ENCODE measurements around the gene EIF2B2. TPM values are rescaled to one million over a fixed set of nuclear protein-coding genes. Genes with fewer than 3 reads are reported as not detected.

EIF2B2 gene
- total and polyA plus RNA-seq, 9 of the 15 experiments (the other 6 are each of a cell fraction or from before 2014, with no cell fraction given): 10.6 to 94.1 (median 38.9) TPM

DNA sequence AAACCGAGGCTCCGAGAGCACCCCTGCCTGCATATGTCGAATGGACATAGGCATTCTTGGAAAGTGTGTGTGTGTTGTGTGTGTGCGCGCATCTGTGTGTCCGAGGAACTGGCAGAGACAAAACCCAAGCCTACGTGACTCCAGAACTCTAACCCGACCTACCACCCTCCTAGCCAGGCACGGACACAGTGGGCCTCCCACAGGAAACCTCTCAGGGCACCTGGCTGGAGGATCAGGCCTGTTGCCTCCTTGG is 46.8 kb upstream of the EIF2B2 start:
- intact Hi-C loops (cut with micrococcal nuclease): no loop called here
- ChIA-PET POLR2A (interaction anchor here (1.3 kb wide), 1 partner anchor 9 kb away, joined by 8 read pairs; no protein-coding TSS in a partner anchor), CTCF (ENCODE audit: low intra/inter-chr PET ratio) (no interaction called here)
- H3K36me3 ChIP-seq (ENCODE audit: control insufficient read depth, insufficient read depth, low read length): no peaks in the 10 kb centered on the region
- DNase-seq (ENCODE audit: extremely low read depth in 1 of 4, low spot score in 3 of 4): no peak
- no peak for ATAC-seq
- no peak overlapping the region for H3K27ac ChIP-seq (ENCODE audit: extremely low read depth, low read depth, low read length)
- no peaks in the 10 kb centered on the region for H3K9me1 ChIP-seq (ENCODE audit: control insufficient read depth, insufficient read depth, low read length)
- no peaks in the 10 kb centered on the region for H4K20me1 ChIP-seq (replicated peaks; ENCODE audit: control insufficient read depth, insufficient read depth, low read length)
- 76% methylated on average over 4 of the region's 9 CpGs for WGBS (ENCODE audit: insufficient coverage, low coverage, missing lambda C conversion rate)
- H3K9ac ChIP-seq (ENCODE audit: insufficient read depth in 1 of 2, low read depth in 2 of 2, low read length in 2 of 2): peak overlapping the region; percentile 34 to 87; a peak in 3 of 4 replicates
- 0 out of 2 replicates have a peak overlapping the region, but pooled peaks have one; percentile 43 for H3K4me3 ChIP-seq
- in situ Hi-C loops (cut with MboI): no loop called here
- no peaks in the 10 kb centered on the region for H3K27me3 ChIP-seq (ENCODE audit: control insufficient read depth in 2 of 2, insufficient read depth in 2 of 2, low read length in 2 of 2)
- H2AFZ ChIP-seq (ENCODE audit: low read depth, low read length): peak overlapping the region; percentile 72; the same call in 1 of the 2 replicates
- no peaks in the 10 kb centered on the region for H3K79me2 ChIP-seq (ENCODE audit: control insufficient read depth, insufficient read depth, low read length)
- H3K4me1 ChIP-seq (replicated peaks in 1 of 2; ENCODE audit: control insufficient read depth in 2 of 2, insufficient read depth in 2 of 2, low read length in 2 of 2): peaks cover 0 to 43% of the 10 kb centered on the region in 2 experiments; a peak in 3 of 5 replicates
- H3K9me3 ChIP-seq (replicated peaks; ENCODE audit: control insufficient read depth, insufficient read depth, low read depth, low read length): no peaks in the 10 kb centered on the region
- peak overlapping the region; percentile 52 for H3K4me2 ChIP-seq (ENCODE audit: insufficient read depth, low read length)
- TF ChIP-seq TSC22D4 (tag; IDR thresholded peaks at IDR 0.05) (no peak), ZNF174 (CRISPR knock-in tag; IDR thresholded peaks at IDR 0.05) (no peak), BRCA1 (IDR thresholded peaks at IDR 0.05) (no peak), BRCA1 (CRISPR knock-in tag; IDR thresholded peaks at IDR 0.05) (no peak), FOXJ3 (CRISPR knock-in tag; IDR thresholded peaks at IDR 0.05) (no peak), ZNF586 (CRISPR knock-in tag; conservative IDR thresholded peaks at IDR 0.05) (no peak), NR4A1 (CRISPR knock-in tag; IDR thresholded peaks at IDR 0.05) (no peak), NR4A1 (tag; IDR thresholded peaks at IDR 0.05) (no peak), E2F3 (CRISPR knock-in tag; IDR thresholded peaks at IDR 0.05) (no peak), ARID2 (IDR thresholded peaks at IDR 0.05) (no peak)
- TF ChIP-seq, protein P1, sequence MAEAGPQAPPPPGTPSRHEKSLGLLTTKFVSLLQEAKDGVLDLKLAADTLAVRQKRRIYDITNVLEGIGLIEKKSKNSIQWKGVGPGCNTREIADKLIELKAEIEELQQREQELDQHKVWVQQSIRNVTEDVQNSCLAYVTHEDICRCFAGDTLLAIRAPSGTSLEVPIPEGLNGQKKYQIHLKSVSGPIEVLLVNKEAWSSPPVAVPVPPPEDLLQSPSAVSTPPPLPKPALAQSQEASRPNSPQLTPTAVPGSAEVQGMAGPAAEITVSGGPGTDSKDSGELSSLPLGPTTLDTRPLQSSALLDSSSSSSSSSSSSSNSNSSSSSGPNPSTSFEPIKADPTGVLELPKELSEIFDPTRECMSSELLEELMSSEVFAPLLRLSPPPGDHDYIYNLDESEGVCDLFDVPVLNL (CRISPR knock-in tag; IDR thresholded peaks at IDR 0.05; ENCODE audit: low read depth): no peak
- TF ChIP-seq, protein P2, sequence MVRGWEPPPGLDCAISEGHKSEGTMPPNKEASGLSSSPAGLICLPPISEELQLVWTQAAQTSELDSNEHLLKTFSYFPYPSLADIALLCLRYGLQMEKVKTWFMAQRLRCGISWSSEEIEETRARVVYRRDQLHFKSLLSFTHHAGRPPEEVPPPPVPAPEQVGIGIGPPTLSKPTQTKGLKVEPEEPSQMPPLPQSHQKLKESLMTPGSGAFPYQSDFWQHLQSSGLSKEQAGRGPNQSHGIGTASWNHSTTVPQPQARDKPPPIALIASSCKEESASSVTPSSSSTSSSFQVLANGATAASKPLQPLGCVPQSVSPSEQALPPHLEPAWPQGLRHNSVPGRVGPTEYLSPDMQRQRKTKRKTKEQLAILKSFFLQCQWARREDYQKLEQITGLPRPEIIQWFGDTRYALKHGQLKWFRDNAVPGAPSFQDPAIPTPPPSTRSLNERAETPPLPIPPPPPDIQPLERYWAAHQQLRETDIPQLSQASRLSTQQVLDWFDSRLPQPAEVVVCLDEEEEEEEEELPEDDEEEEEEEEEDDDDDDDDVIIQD (CRISPR knock-in tag; IDR thresholded peaks at IDR 0.05): no peak
- TF ChIP-seq, protein P3, sequence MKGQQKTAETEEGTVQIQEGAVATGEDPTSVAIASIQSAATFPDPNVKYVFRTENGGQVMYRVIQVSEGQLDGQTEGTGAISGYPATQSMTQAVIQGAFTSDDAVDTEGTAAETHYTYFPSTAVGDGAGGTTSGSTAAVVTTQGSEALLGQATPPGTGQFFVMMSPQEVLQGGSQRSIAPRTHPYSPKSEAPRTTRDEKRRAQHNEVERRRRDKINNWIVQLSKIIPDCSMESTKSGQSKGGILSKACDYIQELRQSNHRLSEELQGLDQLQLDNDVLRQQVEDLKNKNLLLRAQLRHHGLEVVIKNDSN (CRISPR knock-in tag; IDR thresholded peaks at IDR 0.05): no peak
- TF ChIP-seq, protein P4, sequence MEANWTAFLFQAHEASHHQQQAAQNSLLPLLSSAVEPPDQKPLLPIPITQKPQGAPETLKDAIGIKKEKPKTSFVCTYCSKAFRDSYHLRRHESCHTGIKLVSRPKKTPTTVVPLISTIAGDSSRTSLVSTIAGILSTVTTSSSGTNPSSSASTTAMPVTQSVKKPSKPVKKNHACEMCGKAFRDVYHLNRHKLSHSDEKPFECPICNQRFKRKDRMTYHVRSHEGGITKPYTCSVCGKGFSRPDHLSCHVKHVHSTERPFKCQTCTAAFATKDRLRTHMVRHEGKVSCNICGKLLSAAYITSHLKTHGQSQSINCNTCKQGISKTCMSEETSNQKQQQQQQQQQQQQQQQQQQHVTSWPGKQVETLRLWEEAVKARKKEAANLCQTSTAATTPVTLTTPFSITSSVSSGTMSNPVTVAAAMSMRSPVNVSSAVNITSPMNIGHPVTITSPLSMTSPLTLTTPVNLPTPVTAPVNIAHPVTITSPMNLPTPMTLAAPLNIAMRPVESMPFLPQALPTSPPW (CRISPR knock-in tag; IDR thresholded peaks at IDR 0.05): no peak
- TF ChIP-seq, protein P5, sequence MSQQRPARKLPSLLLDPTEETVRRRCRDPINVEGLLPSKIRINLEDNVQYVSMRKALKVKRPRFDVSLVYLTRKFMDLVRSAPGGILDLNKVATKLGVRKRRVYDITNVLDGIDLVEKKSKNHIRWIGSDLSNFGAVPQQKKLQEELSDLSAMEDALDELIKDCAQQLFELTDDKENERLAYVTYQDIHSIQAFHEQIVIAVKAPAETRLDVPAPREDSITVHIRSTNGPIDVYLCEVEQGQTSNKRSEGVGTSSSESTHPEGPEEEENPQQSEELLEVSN (IDR thresholded peaks at IDR 0.05; ENCODE audit: borderline replicate concordance in 1 of 2, extremely low read depth in 1 of 2, insufficient read depth in 1 of 2, insufficient read length in 1 of 2, low read depth in 1 of 2, low read length in 1 of 2, poor library complexity in 1 of 2, severe bottlenecking in 1 of 2): no peak
- FAIRE-seq: no peak
- no TSS peak for BruUV-seq (replicated peaks)
